ENCODE data around the gene CCNYL1. TPM values are rescaled to one million over a fixed set of nuclear protein-coding genes. Genes with fewer than 3 reads are reported as not detected.
A peak's percentile ranks its signal among the peaks of the same experiment; 100 is the strongest.

Gene CCNYL1
- polyA plus RNA-seq: 1 to 10 TPM in 2 of 3 donors, under 1 TPM in 1; 0.32 to 1.6 (median 1.3) TPM

- Mint-ChIP-seq H3K9me3 (no peaks in the 10 kb centered on the region), H3K4me1 (peaks cover 20 to 29% of the 10 kb centered on the region in 2 donors), H3K27me3 (ENCODE audit: low read depth in 3 of 3) (peaks cover 3 to 17% (median 12%) of the 10 kb centered on the region in 3 donors), H3K36me3 (peaks cover 0 to 4% (median 0%) of the 10 kb centered on the region in 3 donors), H3K4me3 (peak within 1 kb of the TSS; percentile 95 to 99 (median 97)), H3K27ac (peak within 1 kb of the TSS; percentile 84 to 97 (median 90))
- DNase-seq: peak; percentile 97 to 98 (median 98)
Measured at GRCh38 chr2:207710814-207711740, at the start of gene CCNYL1. Gene CCNYL1, plus strand, starts transcription at chr2:207711640. Its CDS starts 257 bp downstream, at chr2:207711897.

GRCh38 chr2:207662203-207662602, 49.2 kb upstream of the CCNYL1 start:
- Mint-ChIP-seq H3K27ac (no peak overlapping the region), H3K4me3 (no peak overlapping the region)

GRCh38 chr2:207663870-207664545, 47.4 kb upstream of the CCNYL1 start:
- H3K27ac Mint-ChIP-seq: no peak overlapping the region
- no peaks in the 10 kb centered on the region for H3K4me1 Mint-ChIP-seq
- H3K36me3 Mint-ChIP-seq: no peaks in the 10 kb centered on the region
- H3K9me3 Mint-ChIP-seq: no peaks in the 10 kb centered on the region
- peaks cover 0 to 5% (median 0%) of the 10 kb centered on the region in 3 donors for H3K27me3 Mint-ChIP-seq (ENCODE audit: low read depth in 3 of 3)
- DNase-seq: no peak
- no peak overlapping the region for H3K4me3 Mint-ChIP-seq

More at GRCh38 chr2:207662203-207662602, 49.2 kb upstream of the CCNYL1 start:
- Mint-ChIP-seq H3K36me3 (no peaks in the 10 kb centered on the region), H3K4me1 (no peaks in the 10 kb centered on the region), H3K27me3 (ENCODE audit: low read depth in 3 of 3) (peaks cover 0 to 5% (median 0%) of the 10 kb centered on the region in 3 donors), H3K9me3 (no peaks in the 10 kb centered on the region)
- DNase-seq: no peak

- peaks cover 0 to 2% (median 2%) of the 10 kb centered on the region in 3 donors for H3K27me3 Mint-ChIP-seq (ENCODE audit: low read depth in 3 of 3)
- H3K27ac Mint-ChIP-seq: no peak overlapping the region
- no peaks in the 10 kb centered on the region for H3K4me1 Mint-ChIP-seq
- H3K9me3 Mint-ChIP-seq: no peaks in the 10 kb centered on the region
- no peaks in the 10 kb centered on the region for H3K36me3 Mint-ChIP-seq
- H3K4me3 Mint-ChIP-seq: no peak overlapping the region
- DNase-seq: no peak
Measured at GRCh38 chr2:207670887-207671286, 40.6 kb upstream of the CCNYL1 start.

- Mint-ChIP-seq H3K9me3 (no peaks in the 10 kb centered on the region), H3K27me3 (ENCODE audit: low read depth in 3 of 3) (peaks cover 2 to 4% (median 2%) of the 10 kb centered on the region in 3 donors), H3K4me1 (no peaks in the 10 kb centered on the region)
Measured at GRCh38 chr2:207673431-207673830, 38.0 kb upstream of the CCNYL1 start.

GRCh38 chr2:207674266-207674774, 37.1 kb upstream of the CCNYL1 start:
- H3K9me3 Mint-ChIP-seq: no peaks in the 10 kb centered on the region
- no peak overlapping the region for H3K27ac Mint-ChIP-seq
- no peak for DNase-seq
- peaks cover 0 to 4% (median 0%) of the 10 kb centered on the region in 3 donors for H3K36me3 Mint-ChIP-seq
- H3K4me1 Mint-ChIP-seq: no peaks in the 10 kb centered on the region
- no peak overlapping the region for H3K4me3 Mint-ChIP-seq
- H3K27me3 Mint-ChIP-seq (ENCODE audit: low read depth in 3 of 3): peaks cover 2 to 5% (median 3%) of the 10 kb centered on the region in 3 donors

More at GRCh38 chr2:207673431-207673830, 38.0 kb upstream of the CCNYL1 start:
- Mint-ChIP-seq H3K27ac (no peak overlapping the region), H3K36me3 (peaks cover 0 to 4% (median 0%) of the 10 kb centered on the region in 3 donors), H3K4me3 (no peak overlapping the region)
- no peak for DNase-seq

GRCh38 chr2:207674826-207675225, 36.6 kb upstream of the CCNYL1 start:
- Mint-ChIP-seq H3K4me3 (no peak overlapping the region), H3K36me3 (peaks cover 0 to 4% (median 0%) of the 10 kb centered on the region in 3 donors), H3K4me1 (no peaks in the 10 kb centered on the region), H3K27me3 (ENCODE audit: low read depth in 3 of 3) (peaks cover 4 to 7% (median 4%) of the 10 kb centered on the region in 3 donors), H3K27ac (no peak overlapping the region), H3K9me3 (no peaks in the 10 kb centered on the region)
- no peak for DNase-seq

GRCh38 chr2:207676827-207677354, 34.5 kb upstream of the CCNYL1 start:
- peaks cover 0 to 4% (median 0%) of the 10 kb centered on the region in 3 donors for H3K36me3 Mint-ChIP-seq
- no peak overlapping the region for H3K4me3 Mint-ChIP-seq
- H3K9me3 Mint-ChIP-seq: no peaks in the 10 kb centered on the region
- peaks cover 4 to 11% (median 5%) of the 10 kb centered on the region in 3 donors for H3K27me3 Mint-ChIP-seq (ENCODE audit: low read depth in 3 of 3)
- no peaks in the 10 kb centered on the region for H3K4me1 Mint-ChIP-seq
- DNase-seq: no peak
- H3K27ac Mint-ChIP-seq: no peak overlapping the region

GRCh38 chr2:207681431-207681830, 30.0 kb upstream of the CCNYL1 start:
- no peaks in the 10 kb centered on the region for H3K4me1 Mint-ChIP-seq
- no peak overlapping the region for H3K4me3 Mint-ChIP-seq
- no peak overlapping the region for H3K27ac Mint-ChIP-seq
- DNase-seq: no peak
- peaks cover 4 to 15% (median 6%) of the 10 kb centered on the region in 3 donors for H3K27me3 Mint-ChIP-seq (ENCODE audit: low read depth in 3 of 3)
- H3K9me3 Mint-ChIP-seq: no peaks in the 10 kb centered on the region
- H3K36me3 Mint-ChIP-seq: peaks cover 0 to 4% (median 0%) of the 10 kb centered on the region in 3 donors

- Mint-ChIP-seq H3K9me3 (no peaks in the 10 kb centered on the region), H3K36me3 (no peaks in the 10 kb centered on the region), H3K4me1 (no peaks in the 10 kb centered on the region), H3K27me3 (ENCODE audit: low read depth in 3 of 3) (peaks cover 6 to 15% (median 6%) of the 10 kb centered on the region in 3 donors), H3K4me3 (no peak overlapping the region), H3K27ac (no peak overlapping the region)
- no peak for DNase-seq
Measured at GRCh38 chr2:207682557-207682956, 28.9 kb upstream of the CCNYL1 start.

GRCh38 chr2:207683438-207683837, 28.0 kb upstream of the CCNYL1 start:
- Mint-ChIP-seq H3K4me3 (no peak overlapping the region), H3K4me1 (no peaks in the 10 kb centered on the region), H3K27ac (no peak overlapping the region), H3K9me3 (no peaks in the 10 kb centered on the region), H3K36me3 (no peaks in the 10 kb centered on the region), H3K27me3 (ENCODE audit: low read depth in 3 of 3) (peaks cover 6 to 15% (median 7%) of the 10 kb centered on the region in 3 donors)
- no peak for DNase-seq

- Mint-ChIP-seq H3K4me1 (no peaks in the 10 kb centered on the region), H3K27me3 (ENCODE audit: low read depth in 3 of 3) (peaks cover 6 to 15% (median 7%) of the 10 kb centered on the region in 3 donors), H3K27ac (no peak overlapping the region), H3K36me3 (no peaks in the 10 kb centered on the region), H3K9me3 (no peaks in the 10 kb centered on the region), H3K4me3 (no peak overlapping the region)
- DNase-seq: no peak
Measured at GRCh38 chr2:207683879-207684627, 27.4 kb upstream of the CCNYL1 start.

- no peak for DNase-seq
- no peak overlapping the region for H3K4me3 Mint-ChIP-seq
- H3K4me1 Mint-ChIP-seq: no peaks in the 10 kb centered on the region
- H3K36me3 Mint-ChIP-seq: no peaks in the 10 kb centered on the region
- H3K9me3 Mint-ChIP-seq: no peaks in the 10 kb centered on the region
- H3K27me3 Mint-ChIP-seq (ENCODE audit: low read depth in 3 of 3): peaks cover 3 to 6% (median 5%) of the 10 kb centered on the region in 3 donors
- no peak overlapping the region for H3K27ac Mint-ChIP-seq
Measured at GRCh38 chr2:207686812-207687211, 24.6 kb upstream of the CCNYL1 start.
